Neural cell (in vitro differentiated cells): ENCODE measurements around the gene PNPLA5. TPM values are rescaled to one million over a fixed set of nuclear protein-coding genes. Genes with fewer than 3 reads are reported as not detected.

Source experiments
- H2AFZ ChIP-seq: fragments of 200-600, 300-800 bp; sonication (generic), shearing (Covaris generic); 2 replicates; pipeline ENCODE4 v1.6.0; 2014; ENCODE audit warnings: low read depth, mild to moderate bottlenecking, antibody characterized with exemption, low read length, moderate library complexity
- H3F3A ChIP-seq: fragments of 200-600 bp; shearing (Covaris generic); 2 replicates; pipeline ENCODE4 v1.6.1; 2016; ENCODE audit warnings: mild to moderate bottlenecking, moderate library complexity, mixed read lengths, antibody characterized with exemption, low read length; ENCODE audit not compliant: insufficient read depth, poor library complexity, severe bottlenecking
- H3K27ac ChIP-seq: fragments of 200-600, 300-800 bp; sonication (generic), shearing (Covaris generic); 2 replicates; pipeline ENCODE4 v1.5.1; 2014; ENCODE audit warnings: mild to moderate bottlenecking, low read length, moderate library complexity
- H3K27me3 ChIP-seq: fragments of 300-800, 200-600 bp; sonication (generic), shearing (Covaris generic); 2 replicates; pipeline ENCODE4 v1.6.0; 2014; ENCODE audit warnings: mild to moderate bottlenecking, low read depth, low read length, moderate library complexity; ENCODE audit not compliant: insufficient read depth
- H3K36me3 ChIP-seq: fragments of 300-800, 200-600 bp; sonication (generic), shearing (Covaris generic); 2 replicates; pipeline ENCODE4 v1.5.1; 2014; ENCODE audit warnings: mild to moderate bottlenecking, antibody characterized with exemption, low read length, moderate library complexity; ENCODE audit not compliant: insufficient read depth
- H3K4me2 ChIP-seq: fragments of 300-800, 200-600 bp; sonication (generic), shearing (Covaris generic); 2 replicates; pipeline ENCODE4 v1.6.0; 2014; ENCODE audit warnings: mild to moderate bottlenecking, low read length
- H3K4me3 ChIP-seq: fragments of 300-800, 200-600 bp; sonication (generic), shearing (Covaris generic); 2 replicates; pipeline ENCODE4 v1.5.1; 2014; ENCODE audit warnings: mild to moderate bottlenecking, low read length, moderate library complexity
- H3K79me2 ChIP-seq: fragments of 200-600 bp; shearing (Covaris generic); replicated peaks from 2 replicates; pipeline ENCODE4 v1.6.0; 2014; ENCODE audit warnings: mild to moderate bottlenecking, low read length, moderate library complexity; ENCODE audit not compliant: insufficient read depth
- H3K9ac ChIP-seq: fragments of 300-800, 200-600 bp; sonication (generic), shearing (Covaris generic); 2 replicates; pipeline ENCODE4 v1.6.1; 2016; ENCODE audit warnings: mild to moderate bottlenecking, low read length, mixed read lengths
- H3K9me2 ChIP-seq: fragments of 200-600 bp; shearing (Covaris generic); 2 replicates; pipeline ENCODE4 v1.6.1; 2016; ENCODE audit warnings: mild to moderate bottlenecking, low read length, mixed read lengths; ENCODE audit not compliant: insufficient read depth
- H3K9me3 ChIP-seq: fragments of 200-600, 300-800 bp; sonication (generic), shearing (Covaris generic); 2 replicates; pipeline ENCODE4 v1.6.1; 2016; ENCODE audit warnings: mild to moderate bottlenecking, mixed run types, low read length, moderate library complexity, mixed read lengths
- H4K20me1 ChIP-seq: fragments of 200-600 bp; shearing (Covaris generic); 2 replicates; pipeline ENCODE4 v1.6.1; 2016; ENCODE audit warnings: mild to moderate bottlenecking, mixed run types; ENCODE audit not compliant: insufficient read depth
- CTCF ChIP-seq: fragments of 450-650 bp; IDR thresholded peaks from 2 replicates; pipeline ENCODE4 v1.5.1; 2014; ENCODE audit warnings: antibody characterized with exemption, mild to moderate bottlenecking, moderate library complexity; ENCODE audit not compliant: poor library complexity, severe bottlenecking
- EP300 ChIP-seq: fragments of 450-650 bp; conservative IDR thresholded peaks from 2 replicates; pipeline ENCODE4 v1.6.1; 2014; ENCODE audit warnings: antibody characterized with exemption, mild to moderate bottlenecking, moderate library complexity; ENCODE audit not compliant: poor library complexity, severe bottlenecking
- EZH2 ChIP-seq: fragments of 200-600, 300-800 bp; shearing (Covaris generic), sonication (generic); IDR thresholded peaks from 2 replicates; pipeline ENCODE4 v1.6.1; 2014; ENCODE audit warnings: antibody characterized with exemption, low read length, borderline replicate concordance, mild to moderate bottlenecking; ENCODE audit not compliant: insufficient read depth, poor library complexity, severe bottlenecking
- MXI1 ChIP-seq: fragments of 450-650 bp; conservative IDR thresholded peaks from 2 replicates; pipeline ENCODE4 v1.6.1; 2014; ENCODE audit warnings: antibody characterized with exemption, mild to moderate bottlenecking; ENCODE audit not compliant: poor library complexity, severe bottlenecking
- POLR2AphosphoS5 ChIP-seq: IDR thresholded peaks from 2 replicates; pipeline ENCODE4 v1.6.1; 2012
- RAD21 ChIP-seq: fragments of 450-650 bp; conservative IDR thresholded peaks from 2 replicates; pipeline ENCODE4 v1.6.1; 2014; ENCODE audit warnings: antibody characterized with exemption, mild to moderate bottlenecking, moderate library complexity
- REST ChIP-seq: IDR thresholded peaks from 2 replicates; pipeline ENCODE4 v1.6.1; 2012; ENCODE audit warnings: borderline replicate concordance
- SMC3 ChIP-seq: fragments of 450-650 bp; conservative IDR thresholded peaks from 2 replicates; pipeline ENCODE4 v1.6.1; 2014; ENCODE audit warnings: antibody characterized with exemption, mild to moderate bottlenecking, moderate library complexity; ENCODE audit not compliant: poor library complexity
- TAF1 ChIP-seq: IDR thresholded peaks from 2 replicates; pipeline ENCODE4 v1.6.1; 2012; ENCODE audit warnings: low read depth
- polyA plus RNA-seq: library from polyadenylated mRNA; depleted of rRNA; stranded (reverse); fragments of >200 nt; gene quantifications from 2 replicates; pipeline ENCODE4 v1.2.3, GENCODE V29; 2014

Gene PNPLA5
- polyA plus RNA-seq, 1 donor from 2014 or later, result not detected

- Histone ChIP-seq H3K9me2 (no peaks in the 10 kb centered on the region), H4K20me1 (no peaks in the 10 kb centered on the region), H3K79me2 (no peaks in the 10 kb centered on the region), H3K9ac (no peak overlapping the region), H2AFZ (no peak overlapping the region), H3K4me2 (no peak overlapping the region), H3K27me3 (no peaks in the 10 kb centered on the region), H3K9me3 (no peaks in the 10 kb centered on the region), H3K27ac (no peak overlapping the region), H3F3A (no peaks in the 10 kb centered on the region), H3K36me3 (no peaks in the 10 kb centered on the region), H3K4me3 (no peak overlapping the region)
- no peak for TF ChIP-seq CTCF
- no peak for TF ChIP-seq REST
- no peak for TF ChIP-seq MXI1
- no peak for TF ChIP-seq EP300
- TF ChIP-seq EZH2, result no peak
- no peak for TF ChIP-seq SMC3
- TF ChIP-seq RAD21, result no peak
- TF ChIP-seq POLR2AphosphoS5, result no peak
- TF ChIP-seq TAF1, result no peak
These were observed 27.5 kb upstream of the PNPLA5 start for GRCh38 chr22:43919106-43919973.

- Histone ChIP-seq H3K9me3 (no peaks in the 10 kb centered on the region), H3K9me2 (no peaks in the 10 kb centered on the region), H3K36me3 (no peaks in the 10 kb centered on the region), H3K4me2 (no peak overlapping the region), H3K27me3 (no peaks in the 10 kb centered on the region), H3F3A (no peaks in the 10 kb centered on the region), H3K27ac (no peak overlapping the region), H2AFZ (no peak overlapping the region), H3K9ac (no peak overlapping the region), H4K20me1 (no peaks in the 10 kb centered on the region), H3K4me3 (no peak overlapping the region), H3K79me2 (no peaks in the 10 kb centered on the region)
- TF ChIP-seq POLR2AphosphoS5 (no peak), EZH2 (no peak), SMC3 (no peak)
These were observed 25.7 kb upstream of the PNPLA5 start for GRCh38 chr22:43917521-43917920.
